ENCODE measurements around the gene CA6.
"Not testable (repeated sequence)": the region's sequence is repeated elsewhere in the genome, so short reads cannot be mapped to it uniquely, and the experiment has no call there.

Gene CA6

DNA sequence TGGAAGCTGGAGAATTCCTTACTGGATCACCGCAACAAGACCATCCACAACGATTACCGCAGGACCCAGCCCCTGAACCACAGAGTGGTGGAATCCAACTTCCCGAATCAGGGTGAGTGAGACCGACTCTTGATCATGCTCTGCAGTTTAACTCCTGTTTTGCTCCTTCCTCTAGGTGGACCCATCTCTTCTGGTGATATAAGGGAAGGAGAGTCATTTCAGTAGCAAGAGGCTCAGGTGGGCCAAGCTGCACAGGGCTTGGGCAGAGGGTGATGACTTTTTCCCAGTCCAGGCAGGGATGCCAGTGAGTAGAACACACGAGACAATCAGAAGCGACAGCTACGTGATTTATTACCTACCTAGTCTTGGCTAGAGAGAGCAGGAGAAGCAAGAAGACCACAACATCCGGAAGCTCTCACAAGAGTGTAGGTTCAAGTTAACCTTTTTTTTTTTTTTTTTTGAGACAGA is 25.2 kb downstream of the CA6 start:
- DNase-seq: peak; percentile 17 to 79 (median 56)

GRCh38 chr1:8974551-8974950 is 28.9 kb downstream of the CA6 start:
- DNase-seq: no peak

DNA sequence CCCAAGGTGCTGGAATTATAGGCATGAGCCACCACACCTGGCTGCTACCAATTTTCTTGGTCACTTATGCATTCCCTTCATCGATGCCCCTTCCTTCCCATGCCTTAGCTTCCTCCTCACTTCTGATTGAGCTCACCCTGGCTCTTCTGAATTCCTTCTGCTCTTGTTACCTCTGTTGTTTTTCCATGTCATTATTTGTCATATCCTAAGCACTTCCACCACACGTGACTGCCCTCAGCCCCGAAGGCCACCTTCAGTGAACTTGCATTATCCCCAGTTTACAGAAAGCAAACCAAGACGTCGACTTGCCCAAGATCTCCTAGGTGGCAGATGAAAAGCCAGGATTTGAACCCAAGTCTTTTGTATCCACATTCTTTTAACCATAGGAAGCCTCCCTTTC is 30.7 kb downstream of the CA6 start:
- no peak for DNase-seq

DNA sequence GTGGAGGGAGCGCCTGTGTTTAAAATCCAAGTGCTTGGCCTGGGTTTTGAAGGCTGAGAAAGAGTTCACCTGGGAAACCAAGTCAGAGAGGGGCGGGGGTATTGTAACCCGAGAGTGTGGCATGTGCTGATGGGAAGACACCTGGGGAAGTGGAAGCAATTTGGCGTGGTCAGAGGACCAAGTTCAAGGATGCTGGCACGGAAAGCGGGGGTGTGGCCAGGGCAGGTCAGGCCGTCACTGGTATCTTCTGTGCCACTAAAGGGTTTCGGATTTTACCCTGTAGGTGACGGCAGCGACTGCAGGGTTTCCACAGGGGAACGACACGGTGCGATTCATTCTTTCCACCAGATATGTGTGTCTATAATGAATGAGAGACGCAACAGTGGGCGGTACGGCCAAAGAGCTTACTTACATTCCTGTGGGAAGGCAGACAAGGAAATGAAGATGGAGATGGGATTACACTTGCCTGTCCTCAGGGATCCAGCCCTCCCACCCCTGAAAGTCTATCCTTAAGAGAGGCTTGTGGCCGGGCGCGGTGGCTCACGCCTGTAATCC is 31.3 kb downstream of the CA6 start:
- no peak for DNase-seq

DNA sequence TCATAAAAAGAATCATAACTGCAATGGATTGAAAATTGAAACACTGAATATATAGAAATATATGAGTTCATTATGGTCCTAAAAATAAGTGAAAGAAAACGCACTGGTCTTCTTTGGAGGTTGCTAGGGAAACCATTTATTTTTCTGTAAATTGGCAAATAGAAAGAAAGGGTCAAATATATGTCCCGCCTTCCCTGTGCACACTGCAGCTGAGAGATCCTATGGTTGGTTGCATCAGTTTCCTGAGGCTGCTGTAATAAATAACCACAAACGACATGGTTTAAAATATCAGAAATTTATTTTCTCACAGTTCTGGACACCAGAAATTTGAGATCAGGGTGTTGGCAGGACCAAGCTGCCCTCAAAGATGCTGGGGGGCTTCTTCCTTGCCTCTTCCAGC is 35.0 kb downstream of the CA6 start:
- no peak for DNase-seq

DNA sequence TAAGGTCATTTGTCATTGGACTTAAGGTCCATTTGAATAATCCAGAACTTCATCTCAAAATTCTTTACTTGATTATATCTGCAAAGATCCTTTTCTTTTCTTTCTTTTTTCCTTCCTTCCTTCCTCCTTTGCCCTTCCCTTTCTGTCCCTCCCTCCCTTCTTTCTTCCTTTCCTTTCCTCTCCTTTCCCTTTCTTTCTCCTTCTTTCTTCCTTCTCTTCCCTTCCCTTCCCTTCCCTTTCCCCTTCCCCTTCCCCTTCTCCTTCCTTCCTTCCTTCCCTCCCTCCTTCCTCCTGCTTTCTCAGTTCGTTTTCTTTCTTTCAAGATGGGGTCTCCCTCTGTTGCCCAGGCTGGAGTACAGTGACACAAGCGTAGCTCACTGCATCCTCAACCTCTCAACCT is 35.5 kb downstream of the CA6 start:
- DNase-seq: no peak

DNA sequence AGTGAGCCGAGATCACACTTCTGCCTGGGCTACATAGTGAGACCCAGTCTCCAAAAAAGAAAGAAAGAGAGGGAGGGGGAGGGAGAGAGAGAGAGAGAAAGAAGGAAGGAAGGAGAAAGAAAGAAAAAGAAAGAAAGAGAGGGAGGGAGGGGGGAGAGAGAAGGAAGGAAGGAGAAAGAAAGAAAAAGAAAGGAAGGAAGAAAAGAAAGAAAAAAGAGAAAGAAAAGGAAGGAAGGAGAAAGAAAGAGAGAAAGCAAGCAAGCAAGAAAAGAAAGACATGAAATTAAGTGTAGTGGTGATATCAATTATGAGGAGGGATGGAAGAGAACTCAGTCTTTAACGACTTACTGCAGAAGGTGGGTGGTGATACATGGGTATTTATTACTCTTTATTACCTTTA is 38.5 kb downstream of the CA6 start:
- no peak for DNase-seq

- no peak for DNase-seq
These were observed 39.3 kb downstream of the CA6 start for GRCh38 chr1:8984990-8985389.

- DNase-seq: no peak
These were observed 40.5 kb downstream of the CA6 start for GRCh38 chr1:8985915-8986813.

- DNase-seq: peak in 3 of 6 experiments; percentile 19 to 38 (median 32)
These were observed 41.1 kb downstream of the CA6 start for GRCh38 chr1:8986814-8987190.

GRCh38 chr1:8987881-8988617 is 42.4 kb downstream of the CA6 start:
- peak; percentile 38 to 74 (median 60) for DNase-seq

GRCh38 chr1:8988618-8988967 is 42.9 kb downstream of the CA6 start:
- peak in 1 of 6 experiments; percentile 8 for DNase-seq

DNA sequence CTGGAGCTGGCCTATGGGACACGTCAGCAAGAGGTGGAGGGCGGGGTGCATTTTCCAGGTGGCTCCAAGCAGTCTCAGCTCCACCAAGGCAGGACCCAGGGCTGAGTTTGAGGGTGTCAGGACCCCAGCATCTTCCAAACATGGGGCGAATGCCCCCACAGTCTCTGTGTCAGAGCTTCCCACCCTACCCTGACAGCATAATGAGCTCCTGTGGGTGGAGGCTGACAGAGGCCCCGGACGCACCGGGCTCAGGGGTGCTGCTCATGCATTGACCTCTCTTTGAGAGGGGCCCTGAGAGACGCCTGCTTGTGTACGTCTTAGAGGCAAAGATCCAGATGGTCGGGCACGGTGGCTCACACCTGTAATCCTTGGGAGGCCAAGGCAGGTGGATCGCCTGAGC is 43.4 kb downstream of the CA6 start:
- no peak for DNase-seq

DNA sequence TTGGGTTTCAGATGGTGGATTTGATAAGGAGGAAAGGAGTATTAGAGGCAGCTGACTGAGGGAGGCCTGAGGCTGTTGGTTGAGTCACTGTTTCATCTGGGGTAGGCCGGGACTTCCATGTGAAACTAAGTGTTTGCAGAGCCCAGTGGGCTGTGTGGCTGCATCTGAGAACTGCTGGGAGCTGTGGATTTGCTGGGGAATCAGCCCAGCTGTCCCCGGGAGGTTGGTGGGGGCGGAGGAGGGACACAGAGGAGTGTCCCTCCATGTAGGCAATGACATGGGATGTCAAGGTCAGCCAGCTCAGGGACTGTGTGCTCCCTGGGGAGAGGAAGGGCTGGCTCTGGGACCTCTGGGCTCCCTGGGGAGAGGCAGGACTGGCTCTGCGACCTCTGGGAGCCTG is 44.2 kb downstream of the CA6 start:
- no peak for DNase-seq

GRCh38 chr1:8992936-8993687 is 47.4 kb downstream of the CA6 start:
- no peak for DNase-seq

DNA sequence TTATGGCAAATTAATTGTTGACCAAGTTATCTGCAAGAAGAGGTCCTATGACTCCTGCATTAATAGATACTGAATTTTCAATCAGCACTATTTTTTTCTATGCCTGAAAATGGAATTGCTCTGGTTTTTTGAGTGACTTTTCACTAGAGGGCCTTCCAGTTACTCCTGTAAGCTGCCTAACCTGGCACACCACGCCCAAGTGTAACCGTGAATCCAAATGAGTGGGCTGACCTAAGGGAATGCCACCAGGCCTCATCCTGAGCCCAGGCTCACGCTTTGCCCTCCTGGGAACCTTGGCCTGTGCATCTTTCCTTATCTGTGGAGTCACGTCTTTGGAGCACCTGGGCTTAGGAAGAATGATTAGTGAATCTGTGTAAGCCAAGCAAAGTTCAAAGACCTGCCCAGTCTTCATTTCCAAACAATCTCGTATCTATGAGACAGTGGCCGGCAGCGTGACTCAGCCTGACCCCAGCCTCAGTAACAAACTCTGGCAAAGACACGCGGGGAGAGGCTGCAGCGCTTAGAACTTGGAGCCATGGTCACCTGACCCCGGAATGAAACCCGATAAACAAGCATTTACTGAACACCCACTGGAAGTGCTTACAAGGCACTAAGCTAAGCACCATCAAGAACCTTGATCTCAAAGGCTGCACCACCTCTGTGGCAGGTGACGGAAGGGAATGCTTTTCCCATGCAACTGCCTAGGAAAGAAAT is 48.5 kb downstream of the CA6 start:
- DNase-seq: not testable (repeated sequence)

DNA sequence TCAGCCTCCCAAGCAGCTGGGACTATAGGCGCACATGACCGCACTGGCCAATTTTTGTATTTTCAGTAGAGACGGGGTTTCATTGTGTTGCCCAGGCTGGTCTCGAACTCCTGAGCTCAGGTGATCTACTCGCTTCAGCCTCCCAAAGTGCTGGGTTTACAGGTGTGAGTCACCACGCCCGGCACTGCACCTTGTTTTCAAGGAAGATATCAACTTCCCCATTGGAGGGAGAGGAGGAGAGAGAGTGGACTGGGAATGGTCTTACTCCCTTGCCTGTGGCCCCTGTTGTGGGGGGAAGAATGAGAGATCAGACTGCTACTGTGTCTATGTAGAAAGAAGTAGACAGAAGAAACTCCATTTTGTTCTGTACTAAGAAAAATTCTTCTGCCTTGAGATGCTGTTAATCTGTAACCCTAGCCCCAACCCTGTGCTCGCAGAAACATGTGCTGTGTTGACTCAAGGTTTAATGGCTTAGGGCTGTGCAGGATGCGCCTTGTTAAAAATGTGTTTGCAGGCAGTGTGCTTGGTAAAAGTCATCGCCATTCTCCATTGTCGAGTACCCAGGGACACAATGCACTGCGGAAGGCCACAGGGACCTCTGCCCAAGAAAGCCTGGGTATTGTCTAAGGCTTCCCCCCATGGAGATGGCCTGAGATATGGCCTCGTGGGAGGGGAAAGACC is 56.0 kb downstream of the CA6 start:
- not testable (repeated sequence) for DNase-seq

DNA sequence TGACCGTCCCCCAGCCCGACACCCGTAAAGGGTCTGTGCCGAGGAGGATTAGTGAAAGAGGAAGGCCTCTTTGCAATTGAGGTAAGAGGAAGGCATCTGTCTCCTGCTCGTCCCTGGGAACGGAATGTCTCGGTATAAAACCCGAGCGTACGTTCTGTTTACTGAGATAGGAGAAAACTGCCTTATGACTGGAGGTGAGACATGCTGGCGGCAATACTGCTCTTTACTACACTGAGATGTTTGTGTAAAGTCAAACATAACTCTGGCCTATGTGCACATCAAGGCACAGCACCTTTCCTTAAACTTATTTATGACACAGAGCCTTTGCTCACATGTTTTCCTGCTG is 56.5 kb downstream of the CA6 start:
- DNase-seq: not testable (repeated sequence)

DNA sequence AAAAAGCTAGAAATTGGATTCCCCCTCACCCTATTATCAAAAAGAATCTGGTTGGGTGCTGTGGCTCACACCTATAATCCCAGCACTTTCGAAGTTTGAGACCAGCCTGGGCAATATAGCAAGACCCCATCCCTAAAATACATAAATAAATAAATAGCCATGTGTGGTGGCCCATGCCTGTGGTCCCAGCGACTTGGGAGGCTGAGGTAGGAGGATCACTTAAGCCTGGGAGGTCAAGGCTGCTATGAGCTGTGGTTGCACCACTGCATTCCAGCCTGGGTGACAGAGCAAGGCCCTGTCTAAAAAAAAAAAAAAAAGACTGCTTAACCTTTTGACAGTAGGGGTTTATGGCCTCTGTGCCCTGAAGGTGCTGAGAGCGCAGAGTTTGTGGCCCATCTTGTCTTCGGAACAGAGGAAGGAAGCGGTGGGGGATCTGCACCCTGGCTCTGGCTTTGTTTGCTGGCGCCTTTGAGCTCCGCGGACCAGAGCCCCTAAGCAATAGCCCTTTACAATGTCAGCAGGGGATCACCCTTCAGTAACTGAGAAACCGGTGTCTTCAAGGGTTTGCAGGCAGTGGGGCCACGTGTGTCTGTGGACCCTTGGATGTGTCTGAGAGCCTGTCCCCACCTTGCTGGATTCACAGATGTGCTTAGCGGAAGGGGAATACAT is 58.5 kb downstream of the CA6 start:
- peak in 2 of 6 experiments; percentile 8 to 19 for DNase-seq

GRCh38 chr1:9004700-9005394 is 59.2 kb downstream of the CA6 start:
- DNase-seq: peak; percentile 53 to 86 (median 72)

- DNase-seq: no peak
These were observed 59.7 kb downstream of the CA6 start for GRCh38 chr1:9005395-9005708.

Measured in stimulated activated naive CD4-positive, alpha-beta T cell (primary cell).